Nephron (organoid): ENCODE results near the gene DBNL.

ENCODE experiments used
- H3K27ac Mint-ChIP-seq, 3 experiments: 2 replicates each; pipeline ENCODE4 v1.8.0; 2020; ENCODE audit warnings: mixed read lengths in 3 of 3, mild to moderate bottlenecking in 2 of 3, moderate library complexity in 1 of 3
- H3K27me3 Mint-ChIP-seq: 2 replicates; pipeline ENCODE4 v1.8.0; 2021; ENCODE audit warnings: low read depth, mild to moderate bottlenecking, moderate library complexity, mixed read lengths
- H3K36me3 Mint-ChIP-seq: 2 replicates; pipeline ENCODE4 v1.8.0; 2020; ENCODE audit warnings: low read depth, mixed read lengths
- H3K4me1 Mint-ChIP-seq: 2 replicates; pipeline ENCODE4 v1.8.0; 2020; ENCODE audit warnings: mixed read lengths
- H3K4me3 Mint-ChIP-seq, 3 experiments: 2 replicates each; pipeline ENCODE4 v1.8.0; 2020; ENCODE audit warnings: mild to moderate bottlenecking in 3 of 3, mixed read lengths in 3 of 3, moderate library complexity in 2 of 3
- H3K9me3 Mint-ChIP-seq: 2 replicates; pipeline ENCODE4 v1.8.0; 2020; ENCODE audit warnings: mixed read lengths
- TF ChIP-seq, protein P1 (sequence below), 3 experiments: fragments of 200-600 bp; sonication (generic); IDR thresholded peaks; one replicate each; pipeline ENCODE4 v1.5.0; 2021; ENCODE audit warnings: antibody characterized with exemption in 3 of 3; ENCODE audit not compliant: unreplicated experiment in 3 of 3

DBNL gene

DNA sequence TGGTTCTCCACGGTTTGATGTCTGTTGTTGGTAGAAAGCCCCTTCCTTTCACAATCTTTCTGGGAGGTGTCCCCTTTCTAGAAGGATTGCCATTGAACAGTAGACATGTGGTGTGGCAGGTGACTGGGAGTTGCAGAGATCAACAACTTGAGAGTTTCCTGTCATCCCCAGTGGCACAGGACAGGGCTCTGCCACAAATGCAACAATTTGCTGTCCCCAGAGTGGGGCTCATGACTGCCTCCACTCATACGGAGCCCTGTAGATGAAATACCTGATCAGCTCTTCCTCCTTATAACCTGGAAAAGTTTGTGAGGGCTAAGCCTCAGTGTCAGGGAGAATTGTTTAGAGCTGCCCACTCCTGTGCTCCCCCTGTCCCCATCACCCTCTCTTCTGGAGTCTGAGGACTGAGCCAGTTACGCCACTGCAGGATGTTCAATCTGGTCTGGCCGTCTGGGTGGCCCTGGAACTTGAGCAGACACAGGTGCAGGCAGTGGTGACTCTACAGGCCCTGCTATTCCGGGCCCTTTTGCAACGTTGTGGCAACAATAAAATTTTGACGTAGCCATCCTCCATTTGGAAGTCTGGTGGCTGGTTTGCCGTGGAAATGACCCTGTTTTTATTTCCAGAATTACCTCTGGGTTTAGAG is 6.5 kb downstream of the DBNL start:
- H3K27me3 Mint-ChIP-seq, result no peaks in the 10 kb centered on the region
- TF ChIP-seq, protein P1, sequence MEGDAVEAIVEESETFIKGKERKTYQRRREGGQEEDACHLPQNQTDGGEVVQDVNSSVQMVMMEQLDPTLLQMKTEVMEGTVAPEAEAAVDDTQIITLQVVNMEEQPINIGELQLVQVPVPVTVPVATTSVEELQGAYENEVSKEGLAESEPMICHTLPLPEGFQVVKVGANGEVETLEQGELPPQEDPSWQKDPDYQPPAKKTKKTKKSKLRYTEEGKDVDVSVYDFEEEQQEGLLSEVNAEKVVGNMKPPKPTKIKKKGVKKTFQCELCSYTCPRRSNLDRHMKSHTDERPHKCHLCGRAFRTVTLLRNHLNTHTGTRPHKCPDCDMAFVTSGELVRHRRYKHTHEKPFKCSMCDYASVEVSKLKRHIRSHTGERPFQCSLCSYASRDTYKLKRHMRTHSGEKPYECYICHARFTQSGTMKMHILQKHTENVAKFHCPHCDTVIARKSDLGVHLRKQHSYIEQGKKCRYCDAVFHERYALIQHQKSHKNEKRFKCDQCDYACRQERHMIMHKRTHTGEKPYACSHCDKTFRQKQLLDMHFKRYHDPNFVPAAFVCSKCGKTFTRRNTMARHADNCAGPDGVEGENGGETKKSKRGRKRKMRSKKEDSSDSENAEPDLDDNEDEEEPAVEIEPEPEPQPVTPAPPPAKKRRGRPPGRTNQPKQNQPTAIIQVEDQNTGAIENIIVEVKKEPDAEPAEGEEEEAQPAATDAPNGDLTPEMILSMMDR (IDR thresholded peaks at IDR 0.05; ENCODE audit: unreplicated experiment in 3 of 3), result no peak

DNA sequence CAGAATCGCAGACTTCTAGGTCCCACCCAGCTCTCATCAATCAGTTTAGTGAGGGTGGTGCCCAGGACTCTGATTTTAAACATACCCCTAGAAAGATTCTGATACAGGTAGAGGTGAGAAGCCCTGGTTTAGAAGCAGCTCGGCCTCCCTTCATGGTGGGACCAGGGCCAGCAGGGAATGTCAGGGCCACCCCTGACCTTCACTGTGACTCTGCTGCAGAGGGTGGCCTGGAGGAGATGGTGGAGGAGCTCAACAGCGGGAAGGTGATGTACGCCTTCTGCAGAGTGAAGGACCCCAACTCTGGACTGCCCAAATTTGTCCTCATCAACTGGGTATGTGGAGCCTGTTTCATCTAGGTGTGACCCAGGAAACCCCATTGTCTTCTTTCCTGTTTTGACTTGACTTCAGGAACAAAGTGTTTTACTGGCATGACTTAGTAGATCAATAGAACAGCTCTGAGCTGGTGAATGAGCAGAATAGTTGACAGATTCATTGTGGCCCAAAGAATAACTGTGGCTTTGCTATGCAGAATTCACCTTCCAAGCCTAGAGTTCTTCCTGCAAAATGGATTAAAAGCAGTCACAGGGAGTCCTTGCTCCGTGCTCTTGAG is 7.2 kb downstream of the DBNL start:
- peaks cover 9% of the 10 kb centered on the region for H3K4me1 Mint-ChIP-seq

More for the DNA sequence above, 6.5 kb downstream of the DBNL start:
- Mint-ChIP-seq H3K36me3 (peaks cover 50% of the 10 kb centered on the region), H3K4me3 (no peak overlapping the region), H3K27ac (no peak overlapping the region), H3K9me3 (no peaks in the 10 kb centered on the region), H3K4me1 (peaks cover 16% of the 10 kb centered on the region)

GRCh38 chr7:44052771-44053365 is 8.4 kb downstream of the DBNL start:
- no peak overlapping the region for H3K27ac Mint-ChIP-seq
- no peaks in the 10 kb centered on the region for H3K27me3 Mint-ChIP-seq
- no peaks in the 10 kb centered on the region for H3K4me1 Mint-ChIP-seq
- H3K9me3 Mint-ChIP-seq, result no peaks in the 10 kb centered on the region
- peaks cover 52% of the 10 kb centered on the region for H3K36me3 Mint-ChIP-seq
- H3K4me3 Mint-ChIP-seq, result no peak overlapping the region
- TF ChIP-seq, protein P1 (IDR thresholded peaks at IDR 0.05; ENCODE audit: unreplicated experiment in 3 of 3), result no peak

More for the DNA sequence above, 7.2 kb downstream of the DBNL start:
- TF ChIP-seq, protein P1 (IDR thresholded peaks at IDR 0.05; ENCODE audit: unreplicated experiment in 3 of 3), result no peak
- Mint-ChIP-seq H3K27me3 (no peaks in the 10 kb centered on the region), H3K9me3 (no peaks in the 10 kb centered on the region), H3K36me3 (peaks cover 52% of the 10 kb centered on the region), H3K27ac (no peak overlapping the region), H3K4me3 (no peak overlapping the region)

DNA sequence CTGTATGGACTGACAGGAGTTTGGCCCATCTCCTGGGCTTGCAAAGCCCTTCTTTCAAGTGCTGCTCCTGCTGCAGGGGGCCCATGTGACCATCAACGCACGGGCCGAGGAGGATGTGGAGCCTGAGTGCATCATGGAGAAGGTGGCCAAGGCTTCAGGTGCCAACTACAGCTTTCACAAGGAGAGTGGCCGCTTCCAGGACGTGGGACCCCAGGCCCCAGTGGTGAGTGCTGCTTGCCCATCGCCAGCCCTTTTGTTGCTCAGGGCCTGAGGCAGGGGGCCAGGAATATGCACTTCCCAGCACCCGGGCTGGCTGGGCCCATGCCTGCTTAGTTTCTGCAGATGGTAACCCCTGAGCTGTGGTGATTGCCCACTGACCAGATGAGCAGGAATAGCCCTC is 12.2 kb downstream of the DBNL start:
- Mint-ChIP-seq H3K27me3 (no peaks in the 10 kb centered on the region), H3K4me3 (no peak overlapping the region), H3K4me1 (no peaks in the 10 kb centered on the region), H3K9me3 (no peaks in the 10 kb centered on the region), H3K36me3 (peaks cover 69% of the 10 kb centered on the region), H3K27ac (no peak overlapping the region)
- TF ChIP-seq, protein P1 (IDR thresholded peaks at IDR 0.05; ENCODE audit: unreplicated experiment in 3 of 3), result no peak

GRCh38 chr7:44057181-44057848 is 12.8 kb downstream of the DBNL start:
- no peak overlapping the region for H3K27ac Mint-ChIP-seq
- TF ChIP-seq, protein P1 (IDR thresholded peaks at IDR 0.05; ENCODE audit: unreplicated experiment in 3 of 3), result no peak
- peaks cover 66% of the 10 kb centered on the region for H3K36me3 Mint-ChIP-seq
- no peaks in the 10 kb centered on the region for H3K27me3 Mint-ChIP-seq
- H3K4me3 Mint-ChIP-seq, result no peak overlapping the region
- H3K4me1 Mint-ChIP-seq, result no peaks in the 10 kb centered on the region
- no peaks in the 10 kb centered on the region for H3K9me3 Mint-ChIP-seq
